GM13976 (cell line): ENCODE data around the gene FAM181B.

Experiments
- DNase-seq: peaks from one replicate; pipeline ENCODE4 v3.0.0; 2012; ENCODE audit warnings: low spot score
- in situ Hi-C: fragments of 300-500 bp; cut with MboI; formaldehyde crosslinking; loops from one replicate; pipeline ENCODE4 v1.12.0; 2022; ENCODE audit warnings: low sequenced_read_pairs, mixed read lengths, inconsistent platforms; ENCODE audit not compliant: unreplicated experiment
- TF ChIP-seq, protein P1 (sequence below): IDR thresholded peaks from 2 replicates; pipeline ENCODE4 v1.5.1; 2012; ENCODE audit warnings: borderline replicate concordance, mild to moderate bottlenecking; ENCODE audit not compliant: insufficient read depth; ENCODE audit errors: extremely low read depth, missing control alignments, control extremely low read depth

FAM181B gene

DNA sequence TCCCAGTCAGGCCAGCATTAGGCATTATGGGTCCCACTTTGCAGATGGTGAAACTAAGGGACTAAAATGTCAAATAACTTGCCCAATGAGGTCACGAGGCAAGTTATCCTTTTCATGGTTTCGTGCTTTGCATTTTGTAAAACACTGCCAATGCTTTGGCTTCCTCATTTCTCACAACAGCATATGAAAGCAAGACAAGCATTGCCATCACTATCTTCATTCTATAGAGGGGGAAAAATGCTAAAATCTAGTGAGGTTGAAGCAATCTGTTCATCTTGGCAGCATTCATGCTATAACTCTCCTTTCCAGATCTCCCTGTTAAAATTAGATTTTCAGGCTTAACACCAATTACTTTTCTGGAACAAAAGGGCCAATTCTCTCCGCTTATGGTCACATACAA is 14.8 kb downstream of the FAM181B start:
- TF ChIP-seq, protein P1, sequence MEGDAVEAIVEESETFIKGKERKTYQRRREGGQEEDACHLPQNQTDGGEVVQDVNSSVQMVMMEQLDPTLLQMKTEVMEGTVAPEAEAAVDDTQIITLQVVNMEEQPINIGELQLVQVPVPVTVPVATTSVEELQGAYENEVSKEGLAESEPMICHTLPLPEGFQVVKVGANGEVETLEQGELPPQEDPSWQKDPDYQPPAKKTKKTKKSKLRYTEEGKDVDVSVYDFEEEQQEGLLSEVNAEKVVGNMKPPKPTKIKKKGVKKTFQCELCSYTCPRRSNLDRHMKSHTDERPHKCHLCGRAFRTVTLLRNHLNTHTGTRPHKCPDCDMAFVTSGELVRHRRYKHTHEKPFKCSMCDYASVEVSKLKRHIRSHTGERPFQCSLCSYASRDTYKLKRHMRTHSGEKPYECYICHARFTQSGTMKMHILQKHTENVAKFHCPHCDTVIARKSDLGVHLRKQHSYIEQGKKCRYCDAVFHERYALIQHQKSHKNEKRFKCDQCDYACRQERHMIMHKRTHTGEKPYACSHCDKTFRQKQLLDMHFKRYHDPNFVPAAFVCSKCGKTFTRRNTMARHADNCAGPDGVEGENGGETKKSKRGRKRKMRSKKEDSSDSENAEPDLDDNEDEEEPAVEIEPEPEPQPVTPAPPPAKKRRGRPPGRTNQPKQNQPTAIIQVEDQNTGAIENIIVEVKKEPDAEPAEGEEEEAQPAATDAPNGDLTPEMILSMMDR, result no peak
- in situ Hi-C loops, result loop anchor here (25.0 kb wide), 3 partner anchors 143 to 1093 kb away; no protein-coding TSS in a partner anchor
- no peak for DNase-seq

DNA sequence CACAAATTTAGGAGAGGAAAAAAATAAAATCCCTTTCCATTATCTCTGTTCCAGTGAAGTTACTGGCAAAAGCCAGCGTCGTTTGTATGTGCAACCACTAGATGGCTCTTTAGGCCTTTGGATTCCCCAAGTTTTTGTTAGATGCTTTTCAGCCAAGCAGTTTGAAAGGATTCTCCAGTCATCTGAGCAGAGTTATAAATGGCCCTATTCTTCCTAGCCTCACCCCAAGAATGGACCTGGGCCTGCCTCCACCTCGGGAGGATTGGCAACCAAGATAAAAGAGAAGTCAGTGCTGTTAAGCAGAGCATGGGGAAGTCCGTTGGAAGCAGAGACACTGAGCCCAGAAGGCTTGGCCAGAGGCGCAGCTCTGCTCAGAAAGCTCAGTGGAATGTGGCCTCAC is 15.4 kb downstream of the FAM181B start:
- TF ChIP-seq, protein P1, result peak; percentile 58
- peak; percentile 48 for DNase-seq
- in situ Hi-C loops, result loop anchor here (25.0 kb wide), 3 partner anchors 144 to 1094 kb away; no protein-coding TSS in a partner anchor

DNA sequence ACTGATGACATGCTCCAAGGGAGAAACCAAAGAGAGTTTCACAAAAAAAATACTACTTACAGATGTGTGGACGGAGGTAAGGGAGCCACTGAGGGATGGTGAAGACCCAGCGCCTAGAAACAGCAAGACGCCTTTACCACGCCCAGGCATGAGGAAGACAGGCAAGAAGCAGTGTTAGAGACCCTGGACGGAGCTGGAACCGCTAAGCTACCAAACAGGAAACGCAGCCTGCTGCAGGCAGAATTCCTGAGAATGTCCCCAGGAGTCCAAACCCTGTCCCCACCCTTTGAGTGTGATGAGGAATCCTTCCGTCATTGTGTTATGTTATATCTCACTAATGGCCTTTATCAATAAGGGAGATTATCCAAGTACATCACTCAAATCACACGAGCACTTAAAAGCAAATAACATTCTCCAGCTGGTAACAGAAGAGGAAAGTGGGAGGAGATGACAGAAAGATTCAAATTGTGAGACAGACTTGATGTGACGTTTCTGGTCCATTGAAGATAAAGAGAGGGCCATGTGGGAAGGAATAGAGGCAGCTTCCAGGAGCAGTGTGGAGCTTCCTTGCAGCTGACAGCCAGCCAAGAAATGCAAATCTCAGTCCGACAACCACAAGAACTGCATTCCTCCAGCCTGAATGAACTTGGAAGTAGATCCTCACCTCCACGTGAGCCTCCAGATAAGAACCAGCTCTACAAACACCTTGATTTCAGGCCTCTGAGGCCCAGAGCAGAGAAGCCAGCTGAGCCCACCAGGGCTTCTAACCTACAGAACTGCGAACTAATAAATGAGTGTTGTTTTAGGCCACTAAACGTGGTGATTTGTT is 19.1 kb downstream of the FAM181B start:
- in situ Hi-C loops, result loop anchor here (25.0 kb wide), 3 partner anchors 148 to 1098 kb away; no protein-coding TSS in a partner anchor
- TF ChIP-seq, protein P1, result no peak
- DNase-seq, result no peak

DNA sequence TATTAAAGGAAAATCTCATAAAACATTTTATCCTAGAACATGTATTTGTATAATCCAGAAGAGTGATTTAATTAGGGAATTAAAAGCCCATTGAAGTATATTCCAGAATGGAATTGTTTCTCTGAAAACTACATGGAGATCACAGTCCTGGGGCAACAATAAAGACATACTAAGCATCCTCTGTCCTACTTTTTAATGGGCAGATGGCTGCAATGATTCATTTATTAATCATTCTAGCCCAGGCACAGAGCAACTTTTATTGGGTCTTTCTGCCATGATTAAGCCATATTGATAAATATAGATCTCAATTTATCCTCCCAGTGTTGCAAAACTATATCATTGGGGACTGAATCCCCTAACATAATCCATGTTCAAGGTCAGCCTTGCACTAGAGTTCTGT is 22.0 kb downstream of the FAM181B start:
- TF ChIP-seq, protein P1, result no peak
- DNase-seq, result no peak
- in situ Hi-C loops, result loop anchor here (25.0 kb wide), 3 partner anchors 151 to 1101 kb away; no protein-coding TSS in a partner anchor

DNA sequence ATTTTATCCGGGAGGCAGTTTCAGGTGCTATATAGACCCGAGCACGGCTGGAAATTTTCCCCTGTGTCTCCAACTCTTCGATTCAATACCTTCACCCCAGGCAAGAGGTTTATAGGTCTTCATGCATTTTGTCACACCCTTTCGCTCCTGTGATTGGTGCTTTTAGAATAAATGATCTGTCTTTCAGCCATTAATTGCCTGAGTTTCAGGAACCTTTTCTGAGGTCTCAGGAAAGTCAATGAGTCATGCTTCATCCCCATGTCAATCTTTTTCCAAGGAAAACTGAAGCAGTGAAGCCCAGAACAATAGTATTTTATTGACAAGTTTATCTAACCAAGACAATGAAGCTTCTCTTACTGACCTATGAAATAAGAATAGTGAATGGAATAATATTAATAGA is 29.9 kb downstream of the FAM181B start:
- in situ Hi-C loops, result loop anchor here (25.0 kb wide), 3 partner anchors 159 to 1109 kb away; no protein-coding TSS in a partner anchor

DNA sequence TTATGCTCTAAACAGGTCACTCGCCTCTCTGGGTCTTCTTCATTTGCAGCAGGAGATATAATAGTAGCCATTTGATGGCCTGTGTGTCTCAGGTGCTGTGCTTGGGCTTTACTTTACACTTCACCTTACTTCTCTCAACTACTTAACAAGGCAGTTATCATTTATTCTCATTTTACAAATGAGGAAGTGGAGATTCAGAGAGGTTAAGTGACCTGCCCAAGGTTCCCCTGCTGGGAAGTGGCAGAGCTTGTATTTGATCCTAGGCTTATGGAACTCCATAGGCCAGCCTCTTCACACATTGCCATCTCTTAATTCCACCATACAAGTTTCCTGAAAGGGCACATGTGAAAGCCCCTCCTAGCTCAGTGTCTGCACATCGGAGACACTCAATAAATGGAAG is 30.4 kb downstream of the FAM181B start:
- DNase-seq, result no peak
- in situ Hi-C loops, result loop anchor here (25.0 kb wide), 3 partner anchors 159 to 1109 kb away; no protein-coding TSS in a partner anchor
- TF ChIP-seq, protein P1, result no peak

More for the DNA sequence above, 29.9 kb downstream of the FAM181B start:
- no peak for DNase-seq
- TF ChIP-seq, protein P1, result no peak
